Measurements from ENCODE around the gene SOX30. TPM values are rescaled to one million over a fixed set of nuclear protein-coding genes. Genes with fewer than 3 reads are reported as not detected.

Gene SOX30
- total RNA-seq, 2 donors from 2014 or later = 0.48 TPM; not detected in 1

DNA sequence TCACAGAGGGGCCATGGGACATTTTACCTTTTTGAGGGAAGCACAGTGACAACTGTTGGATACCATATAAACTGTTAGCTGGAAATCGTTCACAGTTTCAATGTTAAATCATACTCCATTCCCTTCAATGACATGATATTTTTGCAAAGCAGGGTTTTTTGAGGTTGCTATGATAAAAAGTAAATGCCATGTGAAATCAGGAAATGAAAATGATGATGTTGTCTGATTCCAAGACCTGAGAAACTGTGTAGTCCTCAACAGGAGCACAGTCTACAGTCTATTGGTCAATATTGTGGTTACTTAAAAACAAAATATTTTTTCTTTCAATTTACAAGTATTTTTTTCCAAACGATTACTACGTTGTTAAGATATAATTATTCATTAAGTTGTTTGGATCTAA lies 52.7 kb downstream of the SOX30 start:
- TF ChIP-seq, protein P1, sequence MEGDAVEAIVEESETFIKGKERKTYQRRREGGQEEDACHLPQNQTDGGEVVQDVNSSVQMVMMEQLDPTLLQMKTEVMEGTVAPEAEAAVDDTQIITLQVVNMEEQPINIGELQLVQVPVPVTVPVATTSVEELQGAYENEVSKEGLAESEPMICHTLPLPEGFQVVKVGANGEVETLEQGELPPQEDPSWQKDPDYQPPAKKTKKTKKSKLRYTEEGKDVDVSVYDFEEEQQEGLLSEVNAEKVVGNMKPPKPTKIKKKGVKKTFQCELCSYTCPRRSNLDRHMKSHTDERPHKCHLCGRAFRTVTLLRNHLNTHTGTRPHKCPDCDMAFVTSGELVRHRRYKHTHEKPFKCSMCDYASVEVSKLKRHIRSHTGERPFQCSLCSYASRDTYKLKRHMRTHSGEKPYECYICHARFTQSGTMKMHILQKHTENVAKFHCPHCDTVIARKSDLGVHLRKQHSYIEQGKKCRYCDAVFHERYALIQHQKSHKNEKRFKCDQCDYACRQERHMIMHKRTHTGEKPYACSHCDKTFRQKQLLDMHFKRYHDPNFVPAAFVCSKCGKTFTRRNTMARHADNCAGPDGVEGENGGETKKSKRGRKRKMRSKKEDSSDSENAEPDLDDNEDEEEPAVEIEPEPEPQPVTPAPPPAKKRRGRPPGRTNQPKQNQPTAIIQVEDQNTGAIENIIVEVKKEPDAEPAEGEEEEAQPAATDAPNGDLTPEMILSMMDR (conservative IDR thresholded peaks at IDR 0.05) = no peak
- no peak for DNase-seq
- no peak overlapping the region for H3K27ac Mint-ChIP-seq
- Histone ChIP-seq H3K9ac (ENCODE audit: extremely low read depth, low read length, poor library complexity, severe bottlenecking) (no peak overlapping the region), H3K36me3 (ENCODE audit: control insufficient read depth, insufficient read depth, low read length) (no peaks in the 10 kb centered on the region), H3K27ac (ENCODE audit: low read depth, low read length) (no peak overlapping the region), H3K9me3 (ENCODE audit: control insufficient read depth, low read length) (peaks cover 10% of the 10 kb centered on the region), H3K4me1 (ENCODE audit: control insufficient read depth, insufficient read depth, low read length) (peaks cover 3% of the 10 kb centered on the region), H3K4me3 (ENCODE audit: low read length) (no peak overlapping the region), H3K27me3 (ENCODE audit: control insufficient read depth, insufficient read depth, low read length, poor library complexity, severe bottlenecking) (no peaks in the 10 kb centered on the region)
- no peaks in the 10 kb centered on the region for H3K27me3 Mint-ChIP-seq (ENCODE audit: insufficient read depth)
- no peak overlapping the region for H3K4me3 Mint-ChIP-seq
- H3K36me3 Mint-ChIP-seq (ENCODE audit: low read depth) = no peaks in the 10 kb centered on the region
- WGBS, 2 experiments (ENCODE audit: insufficient coverage in 1 of 2, insufficient read length in 1 of 2) = 90% methylated on average over 1 of the region's 3 CpGs; no CpG with 5 or more reads in 1 of the 2 experiments
- H3K9me3 Mint-ChIP-seq = peaks cover 2% of the 10 kb centered on the region
- peaks cover 5% of the 10 kb centered on the region for H3K4me1 Mint-ChIP-seq

DNA sequence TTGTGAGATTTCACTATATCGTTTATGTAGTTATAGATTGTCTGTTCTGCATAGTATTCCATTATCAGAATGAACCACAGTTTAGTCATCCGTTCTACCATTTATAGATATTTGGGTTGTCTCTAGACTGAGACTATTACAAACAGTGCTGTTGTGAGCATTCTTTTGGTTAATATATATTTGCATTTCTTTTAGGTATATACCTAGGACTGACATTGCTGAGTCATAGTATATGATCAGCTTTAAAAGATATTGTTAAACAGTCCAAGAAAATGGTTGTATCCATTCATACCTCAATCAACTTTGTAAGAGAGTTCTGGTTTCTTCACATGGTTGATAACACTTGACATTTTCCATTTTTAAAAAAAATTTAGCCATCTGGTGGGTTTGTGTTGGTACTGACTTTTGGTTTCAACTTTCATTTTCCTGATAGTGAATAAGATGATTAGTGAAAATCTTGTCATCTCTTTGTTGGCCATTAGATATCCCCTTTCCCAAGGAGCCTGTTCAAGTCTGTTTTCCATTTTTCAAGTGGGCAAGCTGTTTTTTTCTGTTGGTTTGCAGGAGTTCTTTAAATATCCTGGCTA lies 53.8 kb downstream of the SOX30 start:
- Histone ChIP-seq H3K36me3 (ENCODE audit: control insufficient read depth, insufficient read depth, low read length) (no peaks in the 10 kb centered on the region), H3K4me3 (ENCODE audit: low read length) (no peak overlapping the region), H3K27ac (ENCODE audit: low read depth, low read length) (no peak overlapping the region), H3K4me1 (ENCODE audit: control insufficient read depth, insufficient read depth, low read length) (peaks cover 3% of the 10 kb centered on the region), H3K9me3 (ENCODE audit: control insufficient read depth, low read length) (peaks cover 10% of the 10 kb centered on the region), H3K27me3 (ENCODE audit: control insufficient read depth, insufficient read depth, low read length, poor library complexity, severe bottlenecking) (no peaks in the 10 kb centered on the region), H3K9ac (ENCODE audit: extremely low read depth, low read length, poor library complexity, severe bottlenecking) (no peak overlapping the region)
- 94 to 100% methylated on average over 1 to 2 of the region's 2 CpGs for WGBS, 2 experiments (ENCODE audit: insufficient coverage in 1 of 2, insufficient read length in 1 of 2)
- H3K9me3 Mint-ChIP-seq = peaks cover 2% of the 10 kb centered on the region
- peaks cover 5% of the 10 kb centered on the region for H3K4me1 Mint-ChIP-seq
- DNase-seq = no peak
- H3K27me3 Mint-ChIP-seq (ENCODE audit: insufficient read depth) = no peaks in the 10 kb centered on the region
- no peaks in the 10 kb centered on the region for H3K36me3 Mint-ChIP-seq (ENCODE audit: low read depth)
- TF ChIP-seq, protein P1 (conservative IDR thresholded peaks at IDR 0.05) = no peak
- H3K4me3 Mint-ChIP-seq = no peak overlapping the region
- no peak overlapping the region for H3K27ac Mint-ChIP-seq

DNA sequence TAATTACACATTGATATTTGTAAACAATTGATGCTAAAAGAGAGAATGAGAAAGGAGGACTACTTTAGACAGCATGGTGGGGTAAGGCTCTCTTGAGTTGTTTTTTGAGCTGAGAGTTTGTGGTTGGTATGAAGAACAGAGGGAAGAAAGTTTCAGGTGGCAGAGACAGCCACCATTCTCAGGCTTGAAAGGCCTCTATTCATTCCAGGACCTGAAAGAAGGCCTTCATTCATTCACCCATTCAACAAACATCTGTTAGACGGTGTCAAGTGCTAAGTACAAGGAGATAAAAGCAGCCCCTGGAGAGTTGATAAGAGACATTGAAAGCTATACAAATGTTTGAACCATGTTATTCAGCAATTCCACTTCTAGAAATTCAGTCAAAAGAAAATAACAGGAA lies 55.0 kb downstream of the SOX30 start:
- 46% methylated on average over 1 of the region's 1 CpG; no CpG with 5 or more reads in 1 of the 2 experiments for WGBS, 2 experiments (ENCODE audit: insufficient coverage in 1 of 2, insufficient read length in 1 of 2)
- Mint-ChIP-seq H3K4me3 (no peak overlapping the region), H3K27me3 (ENCODE audit: insufficient read depth) (no peaks in the 10 kb centered on the region), H3K27ac (no peak overlapping the region), H3K9me3 (peaks cover 2% of the 10 kb centered on the region), H3K4me1 (peaks cover 7% of the 10 kb centered on the region), H3K36me3 (ENCODE audit: low read depth) (no peaks in the 10 kb centered on the region)
- Histone ChIP-seq H3K9me3 (ENCODE audit: control insufficient read depth, low read length) (peaks cover 10% of the 10 kb centered on the region), H3K36me3 (ENCODE audit: control insufficient read depth, insufficient read depth, low read length) (no peaks in the 10 kb centered on the region), H3K27ac (ENCODE audit: low read depth, low read length) (no peak overlapping the region), H3K27me3 (ENCODE audit: control insufficient read depth, insufficient read depth, low read length, poor library complexity, severe bottlenecking) (no peaks in the 10 kb centered on the region), H3K9ac (ENCODE audit: extremely low read depth, low read length, poor library complexity, severe bottlenecking) (no peak overlapping the region), H3K4me3 (ENCODE audit: low read length) (no peak overlapping the region), H3K4me1 (ENCODE audit: control insufficient read depth, insufficient read depth, low read length) (peaks cover 9% of the 10 kb centered on the region)
- TF ChIP-seq, protein P1 (conservative IDR thresholded peaks at IDR 0.05) = no peak
- DNase-seq = no peak
